ENCODE results near the gene TCF19. TPM values are rescaled to one million over a fixed set of nuclear protein-coding genes. Genes with fewer than 3 reads are reported as not detected.

TCF19 gene
- total and polyA plus RNA-seq, 10 of the 15 experiments (the other 5 are each of a cell fraction or from before 2014, with no cell fraction given), result 7.7 to 103 (median 53.3) TPM

GRCh38 chr6:31197559-31198305 lies 39.3 kb downstream of the TCF19 start (continued):
- peak; percentile 23; the same call in 1 of the 2 replicates for TF ChIP-seq MTA3 (IDR thresholded peaks at IDR 0.05; ENCODE audit: borderline replicate concordance, low read length)
- no peak for TF ChIP-seq NR2C1 (IDR thresholded peaks at IDR 0.05)
- TF ChIP-seq POLR2AphosphoS2 (IDR thresholded peaks at IDR 0.05; ENCODE audit: low read depth, low read length), result peak; percentile 26; the same call in 1 of the 2 replicates
- TF ChIP-seq, protein P1, sequence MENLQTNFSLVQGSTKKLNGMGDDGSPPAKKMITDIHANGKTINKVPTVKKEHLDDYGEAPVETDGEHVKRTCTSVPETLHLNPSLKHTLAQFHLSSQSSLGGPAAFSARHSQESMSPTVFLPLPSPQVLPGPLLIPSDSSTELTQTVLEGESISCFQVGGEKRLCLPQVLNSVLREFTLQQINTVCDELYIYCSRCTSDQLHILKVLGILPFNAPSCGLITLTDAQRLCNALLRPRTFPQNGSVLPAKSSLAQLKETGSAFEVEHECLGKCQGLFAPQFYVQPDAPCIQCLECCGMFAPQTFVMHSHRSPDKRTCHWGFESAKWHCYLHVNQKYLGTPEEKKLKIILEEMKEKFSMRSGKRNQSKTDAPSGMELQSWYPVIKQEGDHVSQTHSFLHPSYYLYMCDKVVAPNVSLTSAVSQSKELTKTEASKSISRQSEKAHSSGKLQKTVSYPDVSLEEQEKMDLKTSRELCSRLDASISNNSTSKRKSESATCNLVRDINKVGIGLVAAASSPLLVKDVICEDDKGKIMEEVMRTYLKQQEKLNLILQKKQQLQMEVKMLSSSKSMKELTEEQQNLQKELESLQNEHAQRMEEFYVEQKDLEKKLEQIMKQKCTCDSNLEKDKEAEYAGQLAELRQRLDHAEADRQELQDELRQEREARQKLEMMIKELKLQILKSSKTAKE (IDR thresholded peaks at IDR 0.05; ENCODE audit: low read depth, poor library complexity, severe bottlenecking), result peak; percentile 45
- no peak for TF ChIP-seq ZNF207 (IDR thresholded peaks at IDR 0.05; ENCODE audit: borderline replicate concordance)
- no peak for TF ChIP-seq ZSCAN29 (IDR thresholded peaks at IDR 0.05)
- TF ChIP-seq, protein P2, sequence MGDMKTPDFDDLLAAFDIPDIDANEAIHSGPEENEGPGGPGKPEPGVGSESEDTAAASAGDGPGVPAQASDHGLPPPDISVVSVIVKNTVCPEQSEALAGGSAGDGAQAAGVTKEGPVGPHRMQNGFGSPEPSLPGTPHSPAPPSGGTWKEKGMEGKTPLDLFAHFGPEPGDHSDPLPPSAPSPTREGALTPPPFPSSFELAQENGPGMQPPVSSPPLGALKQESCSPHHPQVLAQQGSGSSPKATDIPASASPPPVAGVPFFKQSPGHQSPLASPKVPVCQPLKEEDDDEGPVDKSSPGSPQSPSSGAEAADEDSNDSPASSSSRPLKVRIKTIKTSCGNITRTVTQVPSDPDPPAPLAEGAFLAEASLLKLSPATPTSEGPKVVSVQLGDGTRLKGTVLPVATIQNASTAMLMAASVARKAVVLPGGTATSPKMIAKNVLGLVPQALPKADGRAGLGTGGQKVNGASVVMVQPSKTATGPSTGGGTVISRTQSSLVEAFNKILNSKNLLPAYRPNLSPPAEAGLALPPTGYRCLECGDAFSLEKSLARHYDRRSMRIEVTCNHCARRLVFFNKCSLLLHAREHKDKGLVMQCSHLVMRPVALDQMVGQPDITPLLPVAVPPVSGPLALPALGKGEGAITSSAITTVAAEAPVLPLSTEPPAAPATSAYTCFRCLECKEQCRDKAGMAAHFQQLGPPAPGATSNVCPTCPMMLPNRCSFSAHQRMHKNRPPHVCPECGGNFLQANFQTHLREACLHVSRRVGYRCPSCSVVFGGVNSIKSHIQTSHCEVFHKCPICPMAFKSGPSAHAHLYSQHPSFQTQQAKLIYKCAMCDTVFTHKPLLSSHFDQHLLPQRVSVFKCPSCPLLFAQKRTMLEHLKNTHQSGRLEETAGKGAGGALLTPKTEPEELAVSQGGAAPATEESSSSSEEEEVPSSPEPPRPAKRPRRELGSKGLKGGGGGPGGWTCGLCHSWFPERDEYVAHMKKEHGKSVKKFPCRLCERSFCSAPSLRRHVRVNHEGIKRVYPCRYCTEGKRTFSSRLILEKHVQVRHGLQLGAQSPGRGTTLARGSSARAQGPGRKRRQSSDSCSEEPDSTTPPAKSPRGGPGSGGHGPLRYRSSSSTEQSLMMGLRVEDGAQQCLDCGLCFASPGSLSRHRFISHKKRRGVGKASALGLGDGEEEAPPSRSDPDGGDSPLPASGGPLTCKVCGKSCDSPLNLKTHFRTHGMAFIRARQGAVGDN (IDR thresholded peaks at IDR 0.05), result no peak
- TF ChIP-seq SMAD5 (IDR thresholded peaks at IDR 0.05; ENCODE audit: low read depth), result peak; percentile 50; the same call in 1 of the 2 replicates
- TF ChIP-seq HDGF (IDR thresholded peaks at IDR 0.05), result no peak
- no peak for TF ChIP-seq SMARCA5 (IDR thresholded peaks at IDR 0.05)
- TF ChIP-seq CHD2 (IDR thresholded peaks at IDR 0.05; ENCODE audit: borderline replicate concordance, low read depth, low read length), result 0 out of 2 replicates have a peak, but pooled peaks have one; percentile 37
- TF ChIP-seq POLR2AphosphoS5 (IDR thresholded peaks at IDR 0.05; ENCODE audit: low read length), result peak; percentile 72
- TF ChIP-seq SPI1 (IDR thresholded peaks at IDR 0.05; ENCODE audit: borderline replicate concordance, insufficient read depth, low read depth, low read length), result no peak
- TF ChIP-seq TCF7 (IDR thresholded peaks at IDR 0.05; ENCODE audit: borderline replicate concordance), result no peak
- TF ChIP-seq ZNF274 (IDR thresholded peaks at IDR 0.05; ENCODE audit: insufficient read depth, insufficient read length), result no peak
- TF ChIP-seq FOXM1 (IDR thresholded peaks at IDR 0.05; ENCODE audit: low read depth, low read length), result 0 out of 2 replicates have a peak, but pooled peaks have one; percentile 43
- TF ChIP-seq NFIC (IDR thresholded peaks at IDR 0.05; ENCODE audit: low read depth, low read length), result peak; percentile 41; the same call in 1 of the 2 replicates
- TF ChIP-seq CREB1 (IDR thresholded peaks at IDR 0.05; ENCODE audit: low read depth), result peak; percentile 76
- peak; percentile 31 to 54; a peak in 2 of 4 replicates for TF ChIP-seq EP300 (IDR thresholded peaks at IDR 0.05; ENCODE audit: borderline replicate concordance in 1 of 2, control insufficient read depth in 1 of 2, low read depth in 2 of 2, low read length in 2 of 2)
- no peak for TF ChIP-seq ESRRA (IDR thresholded peaks at IDR 0.05; ENCODE audit: low read length)
- no peak for TF ChIP-seq ZNF622 (IDR thresholded peaks at IDR 0.05)
- TF ChIP-seq TCF12 (IDR thresholded peaks at IDR 0.05; ENCODE audit: low read depth, low read length), result 0 out of 2 replicates have a peak, but pooled peaks have one; percentile 57
- TF ChIP-seq HCFC1 (IDR thresholded peaks at IDR 0.05; ENCODE audit: low read length), result no peak; the same call in 1 of the 2 replicates
- no peak for TF ChIP-seq WRNIP1 (IDR thresholded peaks at IDR 0.05; ENCODE audit: borderline replicate concordance, low read depth, low read length)

Measured in GM12878 (cell line).